Pulmonary artery endothelial cell (primary cell): ENCODE data around the gene SOCS6. TPM values are rescaled to one million over a fixed set of nuclear protein-coding genes. Genes with fewer than 3 reads are reported as not detected.

Experiments
- total RNA-seq: library from RNA; depleted of rRNA; stranded (reverse); fragments of >200 nt; gene quantifications from 2 replicates; pipeline ENCODE4 v1.2.3, GENCODE V29; 2014

Gene SOCS6
- total RNA-seq, 1 donor from 2014 or later: 23.7 TPM

Other genes starting within 250 kb of the SOCS6 start
- gene RTTN, start 83.4 kb upstream of the SOCS6 start, total RNA-seq: 10.6 and 18.9 TPM in 2 replicates